Measurements from ENCODE around the gene EVC. TPM values are rescaled to one million over a fixed set of nuclear protein-coding genes. Genes with fewer than 3 reads are reported as not detected.
"Not testable (repeated sequence)": the region's sequence is repeated elsewhere in the genome, so short reads cannot be mapped to it uniquely, and the experiment has no call there.

The EVC gene
- total RNA-seq, 1 donor from 2014 or later: 1.5 TPM

DNA sequence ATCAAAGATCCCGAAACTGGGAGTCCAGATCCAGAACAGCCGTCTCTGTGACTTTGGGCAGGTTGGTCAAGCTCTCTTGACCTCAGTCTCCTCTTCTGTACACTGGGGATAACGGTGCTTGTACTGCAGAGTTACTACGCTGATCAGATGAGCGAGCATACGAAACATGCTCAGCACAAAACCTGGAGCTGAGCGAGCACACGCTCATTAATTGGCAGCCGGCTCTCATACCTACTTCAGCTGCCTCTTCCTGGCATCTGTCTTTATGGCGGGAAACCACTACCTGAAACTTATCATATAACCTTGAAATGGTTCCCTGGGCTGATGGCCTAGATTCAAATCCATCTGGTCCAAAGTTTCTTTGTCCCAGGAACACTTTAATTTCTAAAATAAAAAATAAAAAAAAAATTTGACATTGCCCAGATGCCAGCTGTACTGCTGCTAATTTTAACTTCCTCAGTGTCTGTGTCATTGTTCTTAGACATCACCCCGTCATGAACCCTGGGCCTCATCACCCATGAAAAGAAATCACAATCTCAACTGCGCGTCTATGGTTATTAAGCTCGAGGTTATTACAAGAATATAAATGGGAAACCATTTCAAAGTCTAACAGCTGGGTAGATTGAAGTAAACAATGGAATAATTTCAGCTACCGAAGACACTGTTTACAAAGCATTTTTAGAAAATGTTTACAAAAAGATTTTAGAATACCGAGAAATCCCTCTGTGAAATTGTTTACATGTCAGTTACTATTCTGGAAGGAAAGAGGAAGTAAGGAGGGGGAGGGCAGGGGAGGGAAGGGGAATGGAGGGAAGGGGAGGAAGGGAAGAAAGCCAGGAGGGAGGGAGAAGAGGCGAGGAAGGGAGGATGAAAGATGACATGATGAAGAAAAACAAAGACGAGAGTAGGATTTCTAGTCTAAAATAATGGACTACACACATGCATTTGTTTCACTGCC is 132.9 kb downstream of the EVC start:
- H3K9me3 Mint-ChIP-seq: no peaks in the 10 kb centered on the region
- H3K27ac Mint-ChIP-seq: no peak overlapping the region
- no peaks in the 10 kb centered on the region for H3K36me3 Mint-ChIP-seq (ENCODE audit: low read depth)
- H3K27me3 Mint-ChIP-seq (ENCODE audit: insufficient read depth): peaks cover 3% of the 10 kb centered on the region
- no peak overlapping the region for H3K4me3 Mint-ChIP-seq
- DNase-seq (ENCODE audit: low spot score): no peak
- intact Hi-C loops (cut with micrococcal nuclease): no loop called here
- no peaks in the 10 kb centered on the region for H3K4me1 Mint-ChIP-seq (ENCODE audit: low read depth)

DNA sequence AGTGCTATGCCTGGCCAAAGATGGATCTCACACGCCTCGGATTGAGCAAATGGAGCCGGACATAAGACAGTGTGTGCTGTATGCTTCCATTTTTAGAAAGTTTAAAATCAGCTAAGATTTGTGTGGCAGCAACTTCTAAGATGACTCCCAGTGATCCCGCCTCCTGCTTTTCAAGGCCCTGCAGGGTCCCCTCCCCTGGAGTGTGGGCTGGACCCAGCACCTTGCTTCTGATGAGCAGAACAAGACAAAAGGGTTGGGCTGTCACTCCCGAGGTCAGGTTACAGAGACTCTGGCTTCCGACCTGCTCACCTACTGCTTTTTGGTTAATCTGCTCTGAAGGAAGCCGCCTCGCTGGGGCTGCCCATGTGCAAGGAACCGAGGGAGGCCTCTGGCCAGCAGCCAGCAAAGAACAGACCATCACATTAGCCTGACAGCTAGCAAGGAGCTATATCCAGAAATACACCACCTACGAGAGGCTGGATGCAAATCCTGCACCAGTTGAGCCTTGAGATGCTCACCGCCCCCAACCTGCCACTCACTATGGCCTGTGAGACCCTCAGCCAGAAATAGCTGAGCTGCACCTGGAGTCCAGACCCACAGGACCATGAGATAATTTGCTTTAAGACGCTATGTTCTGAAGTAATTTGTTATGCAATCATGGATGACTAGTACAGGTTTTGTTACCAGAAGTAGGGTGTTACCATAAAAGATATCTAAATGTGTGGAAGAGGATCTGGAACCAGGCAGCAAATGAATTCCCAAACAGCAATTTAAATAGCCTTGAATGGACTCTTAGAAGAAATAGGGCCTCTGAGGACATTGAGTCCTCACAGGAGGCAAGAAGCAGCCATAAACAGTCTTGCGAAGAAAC is 134.3 kb downstream of the EVC start:
- no peaks in the 10 kb centered on the region for H3K36me3 Mint-ChIP-seq (ENCODE audit: low read depth)
- H3K27me3 Mint-ChIP-seq (ENCODE audit: insufficient read depth): peaks cover 3% of the 10 kb centered on the region
- no peak for DNase-seq (ENCODE audit: low spot score)
- H3K4me3 Mint-ChIP-seq: no peak overlapping the region
- H3K27ac Mint-ChIP-seq: no peak overlapping the region
- H3K4me1 Mint-ChIP-seq (ENCODE audit: low read depth): no peaks in the 10 kb centered on the region
- intact Hi-C loops (cut with micrococcal nuclease): no loop called here
- no peaks in the 10 kb centered on the region for H3K9me3 Mint-ChIP-seq

DNA sequence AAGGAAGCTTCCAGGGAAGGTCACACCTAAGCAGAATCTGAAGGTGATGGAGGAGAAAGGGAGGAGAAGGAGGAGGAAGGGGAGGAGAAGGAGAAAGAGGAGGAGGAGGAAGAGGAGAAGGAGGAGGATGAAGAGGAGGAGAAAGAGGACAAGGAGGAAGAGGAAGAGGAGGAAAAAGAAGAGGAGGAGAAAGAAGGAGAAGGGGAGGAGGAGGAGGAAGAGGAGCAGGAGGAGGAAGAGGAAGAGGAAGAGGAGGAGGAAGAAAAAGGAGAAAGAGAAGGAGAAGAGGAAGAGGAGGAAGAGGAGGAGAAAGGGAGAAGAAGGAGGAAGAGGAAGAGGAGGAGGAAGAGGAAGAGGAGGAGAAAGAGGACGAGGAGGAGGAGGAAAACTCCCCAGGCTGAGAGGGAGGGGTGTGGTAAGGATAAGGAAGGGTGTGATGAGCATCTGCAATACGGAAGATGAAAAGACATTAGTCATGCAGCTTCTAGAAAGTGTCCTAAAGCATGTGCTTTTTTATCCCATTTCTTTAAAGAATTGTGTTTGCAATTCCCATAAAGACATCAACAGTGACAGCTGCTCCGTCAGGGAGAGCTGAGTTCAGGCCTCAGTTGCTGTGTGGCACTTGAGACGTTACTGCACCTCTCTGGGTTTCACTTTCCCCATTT is 140.8 kb downstream of the EVC start:
- peaks cover 6% of the 10 kb centered on the region for H3K27me3 Mint-ChIP-seq (ENCODE audit: insufficient read depth)
- no peaks in the 10 kb centered on the region for H3K36me3 Mint-ChIP-seq (ENCODE audit: low read depth)
- no peak for DNase-seq (ENCODE audit: low spot score)
- H3K9me3 Mint-ChIP-seq: no peaks in the 10 kb centered on the region
- intact Hi-C loops (cut with micrococcal nuclease): no loop called here
- no peak overlapping the region for H3K4me3 Mint-ChIP-seq
- no peaks in the 10 kb centered on the region for H3K4me1 Mint-ChIP-seq (ENCODE audit: low read depth)
- H3K27ac Mint-ChIP-seq: no peak overlapping the region

DNA sequence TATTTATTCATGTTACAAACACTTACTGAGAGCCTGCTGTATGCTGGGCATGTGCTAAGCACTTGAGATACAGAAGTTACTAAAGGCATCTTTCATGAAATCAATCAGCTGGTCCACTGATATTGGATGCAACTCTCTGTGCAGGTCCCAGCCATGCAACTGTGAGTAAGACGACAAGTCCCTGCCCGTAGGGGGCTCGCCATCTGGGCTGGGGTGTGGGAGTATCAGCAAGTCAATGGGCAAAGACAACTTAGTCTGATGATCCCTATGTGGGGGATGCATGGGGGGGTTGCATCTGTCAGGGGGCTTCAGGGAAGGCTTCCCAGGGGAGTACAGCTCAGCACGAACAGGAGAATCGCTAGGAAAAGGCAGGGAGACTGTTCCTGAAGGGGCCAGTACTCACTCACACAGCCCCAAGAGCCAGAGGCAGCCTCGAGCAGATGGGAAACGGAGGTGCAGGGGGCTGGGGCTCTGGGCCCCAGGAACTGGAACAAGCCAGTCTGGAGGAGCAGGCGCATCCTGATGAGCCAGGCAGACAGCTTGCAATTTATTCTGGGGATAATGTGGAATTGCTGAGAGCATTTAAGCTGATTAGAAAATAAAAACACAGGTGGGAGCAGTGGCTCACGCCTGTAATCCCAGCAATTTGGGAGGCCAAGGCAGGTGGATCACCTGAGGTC is 141.7 kb downstream of the EVC start:
- H3K4me1 Mint-ChIP-seq (ENCODE audit: low read depth): no peaks in the 10 kb centered on the region
- DNase-seq (ENCODE audit: low spot score): no peak
- peaks cover 6% of the 10 kb centered on the region for H3K27me3 Mint-ChIP-seq (ENCODE audit: insufficient read depth)
- intact Hi-C loops (cut with micrococcal nuclease): no loop called here
- H3K4me3 Mint-ChIP-seq: no peak overlapping the region
- H3K27ac Mint-ChIP-seq: no peak overlapping the region
- no peaks in the 10 kb centered on the region for H3K36me3 Mint-ChIP-seq (ENCODE audit: low read depth)
- H3K9me3 Mint-ChIP-seq: no peaks in the 10 kb centered on the region

DNA sequence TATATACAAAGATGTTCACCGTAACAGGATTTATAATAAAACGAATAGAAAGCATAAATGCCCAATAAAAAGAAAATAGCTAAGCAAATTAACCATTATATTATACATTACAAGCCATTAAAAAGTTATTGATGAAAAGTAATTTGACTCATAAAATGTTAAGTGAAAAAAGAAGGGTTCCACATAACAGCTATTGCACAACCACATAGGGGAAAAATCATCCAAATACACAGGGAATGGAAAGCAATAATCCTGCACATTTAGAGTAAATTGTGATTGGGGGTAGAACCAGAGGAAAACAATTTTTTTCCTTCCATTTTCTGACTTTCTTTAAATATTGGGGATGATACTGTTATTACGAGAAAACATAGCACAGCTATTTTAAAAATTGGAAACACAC is 143.9 kb downstream of the EVC start:
- intact Hi-C loops (cut with micrococcal nuclease): no loop called here

DNA sequence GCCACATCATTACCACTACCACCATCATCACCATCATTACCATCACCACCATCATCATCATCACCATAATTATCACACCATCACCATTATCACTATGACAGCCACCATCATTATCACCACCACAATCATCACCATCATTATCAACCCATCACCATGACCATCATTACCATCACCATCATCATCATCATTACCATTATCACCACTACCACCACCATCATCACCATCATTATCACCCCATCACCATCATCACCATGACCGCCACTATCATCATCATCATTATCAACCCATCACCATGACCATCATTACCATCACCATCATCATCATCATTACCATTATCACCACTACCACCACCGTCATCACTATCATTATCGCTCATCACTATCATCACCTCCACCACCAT is 145.4 kb downstream of the EVC start:
- H3K36me3 Mint-ChIP-seq (ENCODE audit: low read depth); H3K4me3 Mint-ChIP-seq; H3K9me3 Mint-ChIP-seq; intact Hi-C loops (cut with micrococcal nuclease); H3K4me1 Mint-ChIP-seq (ENCODE audit: low read depth); H3K27me3 Mint-ChIP-seq (ENCODE audit: insufficient read depth); DNase-seq (ENCODE audit: low spot score); H3K27ac Mint-ChIP-seq: not testable (repeated sequence)

More for the DNA sequence above, 143.9 kb downstream of the EVC start:
- H3K27ac Mint-ChIP-seq: no peak overlapping the region
- no peaks in the 10 kb centered on the region for H3K36me3 Mint-ChIP-seq (ENCODE audit: low read depth)
- no peak overlapping the region for H3K4me3 Mint-ChIP-seq
- peaks cover 3% of the 10 kb centered on the region for H3K27me3 Mint-ChIP-seq (ENCODE audit: insufficient read depth)
- H3K9me3 Mint-ChIP-seq: no peaks in the 10 kb centered on the region
- no peak for DNase-seq (ENCODE audit: low spot score)
- H3K4me1 Mint-ChIP-seq (ENCODE audit: low read depth): no peaks in the 10 kb centered on the region

DNA sequence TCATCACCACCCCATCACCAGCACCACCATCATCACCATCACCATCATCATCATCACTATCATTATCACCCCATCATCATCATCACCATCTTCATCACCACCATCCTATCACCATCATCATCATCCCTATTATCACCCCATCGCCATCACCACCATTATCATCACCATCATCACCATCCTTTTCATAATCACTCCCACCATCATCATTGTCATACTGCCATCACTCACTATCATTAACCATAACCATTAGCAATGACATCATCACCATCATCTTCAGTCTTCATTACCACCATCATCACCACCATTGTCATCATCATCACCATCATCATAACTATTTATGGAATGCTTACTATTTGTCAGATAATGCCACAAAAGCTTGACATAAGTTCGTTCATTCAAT is 146.2 kb downstream of the EVC start:
- no peaks in the 10 kb centered on the region for H3K36me3 Mint-ChIP-seq (ENCODE audit: low read depth)
- intact Hi-C loops (cut with micrococcal nuclease): no loop called here
- H3K9me3 Mint-ChIP-seq: no peaks in the 10 kb centered on the region
- no peaks in the 10 kb centered on the region for H3K4me1 Mint-ChIP-seq (ENCODE audit: low read depth)
- no peak for DNase-seq (ENCODE audit: low spot score)
- no peaks in the 10 kb centered on the region for H3K27me3 Mint-ChIP-seq (ENCODE audit: insufficient read depth)
- H3K27ac Mint-ChIP-seq: no peak overlapping the region
- H3K4me3 Mint-ChIP-seq: no peak overlapping the region

DNA sequence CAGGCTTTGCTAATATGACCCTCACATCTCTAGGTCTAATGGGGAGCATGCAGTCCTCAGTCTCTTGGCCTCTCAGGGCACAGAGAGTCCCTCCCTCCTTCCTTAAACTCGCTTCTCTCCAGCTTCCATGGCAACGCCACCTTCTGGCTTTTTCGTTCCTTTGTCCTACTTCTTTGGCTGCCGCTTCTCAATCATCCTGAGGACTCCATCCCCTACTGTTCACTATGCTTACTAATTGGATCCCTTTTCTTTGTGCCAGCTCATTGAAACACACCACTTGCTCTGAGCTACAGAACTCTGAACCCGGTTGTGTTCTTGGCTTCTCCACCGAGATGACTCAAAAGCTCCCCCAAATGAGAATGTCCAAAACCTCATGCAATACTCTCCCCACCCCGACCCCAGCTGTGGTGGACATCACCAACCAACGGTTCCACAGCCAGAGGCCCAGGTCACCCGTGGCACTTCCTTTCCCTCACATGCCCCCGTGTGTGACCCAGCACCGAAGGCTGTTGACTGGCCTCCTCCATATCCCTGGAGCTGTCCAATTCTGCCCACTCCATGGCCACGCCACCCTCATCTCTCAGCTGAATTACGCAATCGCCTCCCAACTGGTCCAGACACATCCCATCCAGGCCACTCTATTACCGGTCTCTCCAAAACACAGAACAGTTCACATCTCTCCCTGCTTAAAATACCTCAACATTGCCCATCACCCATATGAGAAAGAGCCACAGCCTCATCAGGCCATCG is 147.2 kb downstream of the EVC start:
- Mint-ChIP-seq H3K9me3 (no peaks in the 10 kb centered on the region), H3K36me3 (ENCODE audit: low read depth) (no peaks in the 10 kb centered on the region), H3K27ac (no peak overlapping the region), H3K27me3 (ENCODE audit: insufficient read depth) (no peaks in the 10 kb centered on the region), H3K4me3 (no peak overlapping the region), H3K4me1 (ENCODE audit: low read depth) (peaks cover 2% of the 10 kb centered on the region)
- intact Hi-C loops (cut with micrococcal nuclease): no loop called here
- no peak for DNase-seq (ENCODE audit: low spot score)

DNA sequence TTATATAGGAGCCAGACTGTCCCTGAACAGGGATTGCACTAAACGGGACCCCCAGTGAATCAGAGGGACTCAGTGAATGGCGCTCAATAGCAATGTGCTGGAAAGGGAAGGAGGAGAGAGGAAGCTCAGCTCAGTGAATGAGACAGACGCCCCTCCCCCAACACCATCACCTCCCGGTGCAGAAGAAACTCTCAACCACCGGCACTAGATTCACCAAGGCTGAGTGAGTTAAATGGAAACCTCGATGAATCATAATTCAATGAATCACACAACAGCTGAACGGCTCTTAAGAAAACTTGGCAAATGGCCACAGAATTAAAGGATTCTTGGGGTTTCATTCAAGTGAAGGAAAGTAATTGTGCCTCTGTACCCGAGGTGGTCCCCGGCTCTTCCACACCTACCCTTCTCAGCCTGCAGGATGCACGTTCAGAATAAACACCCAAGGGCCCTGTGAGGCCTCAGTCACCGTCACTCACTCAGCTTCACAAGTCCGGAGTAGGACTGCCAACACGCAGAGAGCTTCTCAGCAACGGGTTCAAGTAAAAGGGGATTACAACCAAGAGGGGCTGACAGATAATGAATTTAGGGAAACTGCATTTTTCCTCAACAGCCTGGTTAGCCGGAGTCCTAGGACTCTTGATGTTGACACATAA is 152.6 kb downstream of the EVC start:
- H3K4me1 Mint-ChIP-seq (ENCODE audit: low read depth): peaks cover 36% of the 10 kb centered on the region
- peak; percentile 40 for DNase-seq (ENCODE audit: low spot score)
- no peaks in the 10 kb centered on the region for H3K36me3 Mint-ChIP-seq (ENCODE audit: low read depth)
- intact Hi-C loops (cut with micrococcal nuclease): loop anchor here (2.0 to 10.0 kb wide), 3 partner anchors 39 to 321 kb away; no protein-coding TSS in a partner anchor
- H3K27ac Mint-ChIP-seq: no peak overlapping the region
- no peaks in the 10 kb centered on the region for H3K27me3 Mint-ChIP-seq (ENCODE audit: insufficient read depth)
- H3K4me3 Mint-ChIP-seq: peak overlapping the region; percentile 19
- no peaks in the 10 kb centered on the region for H3K9me3 Mint-ChIP-seq

Measured in activated T-helper 1 cell treated with anti-CD3 and anti-CD28 coated beads, Interleukin-12 subunit alpha, Interleukin-12 subunit beta, Interleukin-2, Interleukin-4 antibody, amounts not matched to agents 30 ng/mL and 10 ng/mL and 1 ng/mL, durations not matched to agents 14 hours and 24 hours and 36 hours (primary cell).